MM.1S (cell line): Measurements from ENCODE around the gene DEUP1.

Experiments used
- EZH2 ChIP-seq: fragments of 300-600 bp; sonication (generic); optimal IDR thresholded peaks from 2 replicates; pipeline ENCODE3; 2017; ENCODE audit warnings: low read depth, mild to moderate bottlenecking, antibody characterized with exemption, low read length, mixed read lengths
- EZH2phosphoT487 ChIP-seq: fragments of 300-600 bp; sonication (generic); IDR thresholded peaks from 2 replicates; pipeline ENCODE4 v1.6.1; 2018; ENCODE audit warnings: antibody characterized with exemption, low read length
- TF ChIP-seq, protein P1 (sequence below): fragments of 300-600 bp; sonication (generic); IDR thresholded peaks from 2 replicates; pipeline ENCODE4 v1.5.1; 2016; ENCODE audit warnings: antibody characterized with exemption, low read length, mixed read lengths

- TF ChIP-seq, protein P1, sequence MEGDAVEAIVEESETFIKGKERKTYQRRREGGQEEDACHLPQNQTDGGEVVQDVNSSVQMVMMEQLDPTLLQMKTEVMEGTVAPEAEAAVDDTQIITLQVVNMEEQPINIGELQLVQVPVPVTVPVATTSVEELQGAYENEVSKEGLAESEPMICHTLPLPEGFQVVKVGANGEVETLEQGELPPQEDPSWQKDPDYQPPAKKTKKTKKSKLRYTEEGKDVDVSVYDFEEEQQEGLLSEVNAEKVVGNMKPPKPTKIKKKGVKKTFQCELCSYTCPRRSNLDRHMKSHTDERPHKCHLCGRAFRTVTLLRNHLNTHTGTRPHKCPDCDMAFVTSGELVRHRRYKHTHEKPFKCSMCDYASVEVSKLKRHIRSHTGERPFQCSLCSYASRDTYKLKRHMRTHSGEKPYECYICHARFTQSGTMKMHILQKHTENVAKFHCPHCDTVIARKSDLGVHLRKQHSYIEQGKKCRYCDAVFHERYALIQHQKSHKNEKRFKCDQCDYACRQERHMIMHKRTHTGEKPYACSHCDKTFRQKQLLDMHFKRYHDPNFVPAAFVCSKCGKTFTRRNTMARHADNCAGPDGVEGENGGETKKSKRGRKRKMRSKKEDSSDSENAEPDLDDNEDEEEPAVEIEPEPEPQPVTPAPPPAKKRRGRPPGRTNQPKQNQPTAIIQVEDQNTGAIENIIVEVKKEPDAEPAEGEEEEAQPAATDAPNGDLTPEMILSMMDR: no peak
- TF ChIP-seq EZH2phosphoT487 (no peak), EZH2 (no peak)
Observed at GRCh38 chr11:93329936-93330445, 551 bp upstream of the DEUP1 start.
